Smooth muscle cell (in vitro differentiated cells): ENCODE measurements around the gene CCDC88B. TPM values are rescaled to one million over a fixed set of nuclear protein-coding genes. Genes with fewer than 3 reads are reported as not detected.
A peak's percentile ranks its signal among the peaks of the same experiment; 100 is the strongest.

Experiments used
- DNase-seq: peaks from one replicate; lab custom pipeline; 2025; ENCODE audit not compliant: unreplicated experiment; lab: John Stamatoyannopoulos, UW
- H2AFZ ChIP-seq: fragments of 200-600 bp; sonication (generic); 2 replicates; pipeline ENCODE4 v1.6.0; 2016; ENCODE audit warnings: antibody characterized with exemption, low read depth, mild to moderate bottlenecking
- H3F3A ChIP-seq: fragments of 200-600 bp; sonication (generic); 2 replicates; pipeline ENCODE4 v1.6.0; 2017; ENCODE audit warnings: antibody characterized with exemption, low read depth
- H3K27ac ChIP-seq: fragments of 200-600 bp; sonication (generic); 2 replicates; pipeline ENCODE4 v1.5.1; 2016; ENCODE audit warnings: low read depth, mild to moderate bottlenecking
- H3K27me3 ChIP-seq: fragments of 200-600 bp; sonication (generic); 2 replicates; pipeline ENCODE4 v1.6.1; 2016; ENCODE audit warnings: low read depth, mild to moderate bottlenecking
- H3K36me3 ChIP-seq: fragments of 200-600 bp; sonication (generic); 2 replicates; pipeline ENCODE4 v1.5.1; 2016; ENCODE audit warnings: low read depth
- H3K4me1 ChIP-seq: fragments of 200-600 bp; sonication (generic); 2 replicates; pipeline ENCODE4 v1.5.1; 2016; ENCODE audit warnings: low read depth
- H3K4me2 ChIP-seq: fragments of 200-600 bp; sonication (generic); 2 replicates; pipeline ENCODE4 v1.6.0; 2016; ENCODE audit warnings: mild to moderate bottlenecking
- H3K4me3 ChIP-seq: fragments of 200-600 bp; sonication (generic); 2 replicates; pipeline ENCODE4 v1.5.1; 2016; ENCODE audit warnings: mild to moderate bottlenecking
- H3K79me2 ChIP-seq: fragments of 200-600 bp; sonication (generic); 2 replicates; pipeline ENCODE4 v1.6.0; 2016; ENCODE audit warnings: low read depth, mild to moderate bottlenecking
- H3K9ac ChIP-seq: fragments of 200-600 bp; sonication (generic); 2 replicates; pipeline ENCODE4 v1.6.0; 2016; ENCODE audit warnings: low read depth
- H3K9me3 ChIP-seq: fragments of 200-600 bp; sonication (generic); replicated peaks from 2 replicates; pipeline ENCODE4 v1.5.1; 2016; ENCODE audit warnings: low read depth
- H4K20me1 ChIP-seq: fragments of 200-600 bp; sonication (generic); 2 replicates; pipeline ENCODE4 v1.6.0; 2016; ENCODE audit warnings: low read depth
- CTCF ChIP-seq: fragments of 200-600 bp; sonication (generic); IDR thresholded peaks from 2 replicates; pipeline ENCODE4 v1.5.1; 2017; ENCODE audit warnings: borderline replicate concordance, mild to moderate bottlenecking, antibody characterized with exemption; ENCODE audit not compliant: insufficient read depth, poor library complexity, severe bottlenecking
- whole genome bisulfite sequencing: methylation state at CpG from one replicate; pipeline ENCODE4 v1.1.7; 2016; ENCODE audit warnings: low lambda C conversion rate; 5-methylcytosine and 5-hydroxymethylcytosine counted together
- polyA plus RNA-seq: library from polyadenylated mRNA; unstranded; fragments of >200 nt; fragmentation: Nextera tagmentation; extraction: Ambion mirVana; gene quantifications from 2 replicates; pipeline ENCODE4 v1.2.1, GENCODE V29; 2016
- total RNA-seq: library from RNA; depleted of rRNA; stranded (reverse); fragments of >200 nt; gene quantifications from 2 replicates; pipeline ENCODE4 v1.2.3, GENCODE V29; 2014

The CCDC88B gene
- total and polyA plus RNA-seq, 2 experiments from 2014 or later = 0.22 to 2.2 TPM

DNA sequence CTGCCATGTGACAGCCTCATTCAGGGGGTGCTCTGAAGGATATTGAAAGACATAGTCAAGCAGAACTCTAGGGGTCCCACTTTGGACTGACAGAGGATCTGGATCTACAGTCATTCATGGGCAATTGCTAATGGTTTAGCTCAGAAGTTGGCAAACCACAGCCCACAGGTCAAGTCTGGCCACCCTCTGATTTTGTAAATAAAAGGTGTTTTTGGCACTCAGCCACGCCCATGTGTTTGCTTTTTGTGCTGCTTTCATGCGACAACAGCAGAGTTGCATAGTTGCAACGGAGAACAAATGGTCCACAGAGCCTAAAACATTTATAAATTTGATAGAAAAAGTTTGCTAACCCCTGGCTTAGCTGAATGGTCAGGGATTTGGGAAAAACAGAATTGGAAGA, 60.7 kb downstream of the CCDC88B start:
- TF ChIP-seq CTCF = no peak
- 83% methylated on average over 3 of the region's 3 CpGs for WGBS
- no peak overlapping the region for H3K9ac ChIP-seq

GRCh38 chr11:64401775-64402174, 61.8 kb downstream of the CCDC88B start:
- no peak for TF ChIP-seq CTCF
- Histone ChIP-seq H3K27ac (no peak overlapping the region), H3K27me3 (no peaks in the 10 kb centered on the region), H3K36me3 (no peaks in the 10 kb centered on the region), H3K79me2 (no peaks in the 10 kb centered on the region), H3F3A (no peaks in the 10 kb centered on the region), H3K9ac (no peak overlapping the region), H4K20me1 (no peaks in the 10 kb centered on the region), H3K4me2 (no peak overlapping the region), H3K9me3 (no peaks in the 10 kb centered on the region), H2AFZ (no peak overlapping the region), H3K4me3 (no peak overlapping the region), H3K4me1 (peaks cover 16% of the 10 kb centered on the region)
- DNase-seq = no peak
- WGBS = 95% methylated on average over 7 of the region's 7 CpGs

More for the DNA sequence above, 60.7 kb downstream of the CCDC88B start:
- H3K9me3 ChIP-seq = no peaks in the 10 kb centered on the region
- H3K4me3 ChIP-seq = no peak overlapping the region
- no peaks in the 10 kb centered on the region for H4K20me1 ChIP-seq
- H3K27ac ChIP-seq = no peak overlapping the region
- H3K4me2 ChIP-seq = no peak overlapping the region
- DNase-seq = no peak
- H3K4me1 ChIP-seq = peaks cover 16% of the 10 kb centered on the region
- no peaks in the 10 kb centered on the region for H3K27me3 ChIP-seq
- H3F3A ChIP-seq = peaks cover 5% of the 10 kb centered on the region
- H3K36me3 ChIP-seq = no peaks in the 10 kb centered on the region
- H3K79me2 ChIP-seq = no peaks in the 10 kb centered on the region
- no peak overlapping the region for H2AFZ ChIP-seq

- no peaks in the 10 kb centered on the region for H3K79me2 ChIP-seq
- no peak overlapping the region for H3K27ac ChIP-seq
- H3K27me3 ChIP-seq = no peaks in the 10 kb centered on the region
- H4K20me1 ChIP-seq = no peaks in the 10 kb centered on the region
- peaks cover 25% of the 10 kb centered on the region for H3K4me1 ChIP-seq
- H2AFZ ChIP-seq = no peak overlapping the region
- TF ChIP-seq CTCF = no peak
- 88% methylated on average over 5 of the region's 5 CpGs for WGBS
- H3K4me2 ChIP-seq = no peak overlapping the region
- DNase-seq = no peak
- H3K9ac ChIP-seq = no peak overlapping the region
- no peaks in the 10 kb centered on the region for H3K9me3 ChIP-seq
- no peaks in the 10 kb centered on the region for H3K36me3 ChIP-seq
- H3K4me3 ChIP-seq = no peak overlapping the region
- peaks cover 4% of the 10 kb centered on the region for H3F3A ChIP-seq
Measured at GRCh38 chr11:64403106-64403505, 63.1 kb downstream of the CCDC88B start.

- H3K27ac ChIP-seq = no peak overlapping the region
- H3K79me2 ChIP-seq = no peaks in the 10 kb centered on the region
- H3K27me3 ChIP-seq = no peaks in the 10 kb centered on the region
- H3K9me3 ChIP-seq = no peaks in the 10 kb centered on the region
- DNase-seq = no peak
- no peak for TF ChIP-seq CTCF
- peak overlapping the region; percentile 39 for H3K4me2 ChIP-seq
- H3K36me3 ChIP-seq = no peaks in the 10 kb centered on the region
- peaks cover 35% of the 10 kb centered on the region for H3K4me1 ChIP-seq
- 16% methylated on average over 10 of the region's 10 CpGs for WGBS
- H3K4me3 ChIP-seq = no peak overlapping the region
- no peak overlapping the region for H2AFZ ChIP-seq
- no peaks in the 10 kb centered on the region for H4K20me1 ChIP-seq
- H3K9ac ChIP-seq = no peak overlapping the region
- peaks cover 4% of the 10 kb centered on the region for H3F3A ChIP-seq
Measured at GRCh38 chr11:64406221-64406946, 66.4 kb downstream of the CCDC88B start.
